Skeletal muscle tissue (tissue), 4 donors: ENCODE results near the gene RFXANK. TPM values are rescaled to one million over a fixed set of nuclear protein-coding genes. Genes with fewer than 3 reads are reported as not detected.

ENCODE experiments used
- H3K27ac ChIP-seq: one replicate; pipeline ENCODE4 v1.7.0; 2013; ENCODE audit warnings: mild to moderate bottlenecking, low read depth, low read length, inconsistent platforms
- H3K27me3 ChIP-seq, 3 donors: one replicate each; pipeline ENCODE4 v1.7.0; 2013; ENCODE audit warnings: low read length in 3 of 3; ENCODE audit not compliant: control insufficient read depth in 3 of 3, insufficient read depth in 3 of 3
- H3K36me3 ChIP-seq, 3 donors: one replicate each; pipeline ENCODE4 v1.7.0; 2013; ENCODE audit warnings: low read length in 3 of 3; ENCODE audit not compliant: control insufficient read depth in 3 of 3, insufficient read depth in 3 of 3
- H3K4me1 ChIP-seq, 3 donors: one replicate each; pipeline ENCODE4 v1.7.0; 2013; ENCODE audit warnings: low read length in 3 of 3, mild to moderate bottlenecking in 3 of 3; ENCODE audit not compliant: control insufficient read depth in 3 of 3, insufficient read depth in 3 of 3
- H3K4me3 ChIP-seq, 3 donors: one replicate each; pipeline ENCODE4 v1.7.0; 2013; ENCODE audit warnings: low read length in 3 of 3
- H3K9ac ChIP-seq, 3 donors: one replicate each; pipeline ENCODE4 v1.7.0; 2013; ENCODE audit warnings: low read length in 3 of 3, mild to moderate bottlenecking in 3 of 3, moderate library complexity in 2 of 3, low read depth in 1 of 3
- H3K9me3 ChIP-seq, 3 donors: one replicate each; pipeline ENCODE4 v1.7.0; 2013; ENCODE audit warnings: low read length in 3 of 3; ENCODE audit not compliant: control insufficient read depth in 3 of 3
- total RNA-seq: library from RNA; depleted of rRNA; stranded (reverse); fragments of >200 nt; gene quantifications from one replicate; pipeline ENCODE4 v1.2.3, GENCODE V29; 2014
- donor health status: Osteomylitis.

RFXANK gene
- total RNA-seq, 1 donor from 2014 or later, result 56.9 TPM

DNA sequence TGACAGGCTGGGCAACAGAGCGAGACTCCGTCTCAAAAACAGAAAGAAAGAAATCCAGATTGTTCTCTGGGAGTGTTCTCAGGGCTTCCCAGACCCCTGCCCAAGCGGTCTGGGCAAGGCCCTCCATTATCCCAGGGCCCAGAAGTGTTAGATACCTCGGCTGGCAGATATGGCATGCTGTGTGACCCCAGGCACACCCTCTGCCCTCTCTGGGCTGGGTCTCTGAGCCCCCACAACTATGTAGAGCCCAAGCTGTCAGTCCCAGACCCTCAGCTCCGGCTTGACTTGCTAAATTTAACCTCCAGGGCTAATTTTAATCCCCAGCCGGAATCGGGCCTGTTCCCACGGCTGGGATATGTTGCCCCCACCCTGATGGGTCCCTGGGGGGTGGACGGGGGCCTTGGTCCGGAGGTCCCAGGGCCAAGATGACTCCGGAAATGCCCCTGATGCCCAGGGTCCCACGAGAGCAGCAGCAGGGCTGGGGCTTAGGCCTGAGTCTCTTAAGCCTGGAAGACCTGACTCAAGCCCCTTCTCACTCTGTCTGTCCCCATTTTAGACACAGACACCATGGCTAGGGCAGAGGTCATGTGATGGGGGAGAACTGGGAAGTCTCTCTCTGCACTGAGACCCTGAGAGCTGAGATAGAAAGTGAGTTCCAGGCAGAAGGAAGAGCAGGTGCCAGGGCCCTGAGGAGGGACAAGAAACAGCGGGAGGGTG is 39.2 kb upstream of the RFXANK start:
- Histone ChIP-seq H3K9me3 (peaks cover 0 to 2% (median 0%) of the 10 kb centered on the region in 3 donors), H3K4me3 (no peak overlapping the region), H3K4me1 (no peaks in the 10 kb centered on the region), H3K27me3 (no peaks in the 10 kb centered on the region), H3K9ac (no peak overlapping the region), H3K27ac (no peak overlapping the region), H3K36me3 (peaks cover 0 to 7% (median 0%) of the 10 kb centered on the region in 3 donors)

DNA sequence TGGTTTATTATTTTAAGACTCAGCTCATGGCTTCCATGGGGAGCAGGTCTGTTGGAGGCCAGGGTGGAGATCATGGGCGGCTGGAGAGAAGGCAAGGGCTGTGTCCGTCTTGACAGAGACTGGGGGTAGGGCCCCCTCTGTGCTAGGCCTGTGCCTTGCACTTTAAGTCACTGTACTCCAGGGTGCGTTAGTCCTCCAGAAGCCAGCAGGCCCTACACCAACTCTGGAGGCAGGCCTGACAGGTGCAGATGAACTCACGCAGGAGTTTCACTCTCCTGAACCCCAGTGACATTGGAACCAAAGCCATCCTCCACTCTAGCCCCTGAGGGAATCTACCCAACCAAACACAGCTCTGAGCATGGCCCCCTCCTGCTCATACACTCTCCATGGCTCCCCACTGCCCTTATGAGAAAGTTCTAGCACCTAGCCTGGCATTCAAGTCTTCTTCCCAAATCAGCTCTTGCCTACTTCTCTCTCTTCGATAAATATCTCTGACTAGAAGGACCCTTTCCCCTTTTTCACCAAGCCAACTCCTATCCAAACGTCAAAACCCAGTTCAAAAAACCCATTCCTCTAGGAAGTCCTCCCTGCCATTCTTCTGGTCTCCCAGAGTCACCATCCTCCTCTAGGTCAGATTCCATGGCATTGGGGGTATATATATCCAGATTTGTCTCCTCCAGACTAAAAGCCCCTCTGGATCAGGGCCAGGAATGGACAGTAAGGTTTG is 37.1 kb upstream of the RFXANK start:
- Histone ChIP-seq H3K27me3 (no peaks in the 10 kb centered on the region), H3K27ac (no peak overlapping the region), H3K36me3 (no peaks in the 10 kb centered on the region), H3K9ac (no peak overlapping the region), H3K4me1 (no peaks in the 10 kb centered on the region), H3K9me3 (peaks cover 0 to 2% (median 0%) of the 10 kb centered on the region in 3 donors), H3K4me3 (no peak overlapping the region)

DNA sequence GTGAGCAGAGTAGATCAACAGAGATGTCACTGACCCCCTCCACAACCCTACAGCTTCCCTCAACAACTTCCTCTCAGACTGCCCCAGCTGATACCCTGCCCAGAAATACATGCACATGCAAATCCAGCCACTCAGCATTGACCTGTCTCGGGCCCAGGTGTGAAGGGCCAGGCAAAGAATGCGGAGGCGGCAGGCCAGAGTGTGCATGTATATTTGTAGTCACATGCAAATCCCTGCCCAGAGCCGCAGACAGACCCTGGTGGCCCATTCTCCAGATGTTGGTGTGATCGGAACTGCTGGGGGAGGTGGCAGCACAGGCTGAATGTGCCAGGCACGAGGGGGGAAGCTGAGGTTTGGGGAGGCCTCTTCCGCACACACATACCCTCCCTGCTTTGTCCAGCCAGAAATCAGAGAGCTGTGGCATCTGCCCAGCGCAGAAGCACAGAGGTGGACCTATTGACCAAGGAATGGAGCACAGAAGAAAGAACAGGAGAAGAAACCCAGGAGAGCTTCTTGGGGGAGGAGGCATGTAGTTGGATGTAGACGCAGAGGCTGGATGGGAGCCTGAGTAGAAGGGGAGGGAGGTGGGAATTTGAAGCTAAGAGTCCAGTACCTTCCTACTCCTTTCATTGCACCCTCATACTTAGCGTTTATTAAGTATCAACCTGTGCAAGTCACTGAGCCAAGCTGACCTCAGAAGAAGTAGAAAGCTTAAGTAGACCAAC is 36.4 kb upstream of the RFXANK start:
- no peak overlapping the region for H3K27ac ChIP-seq
- no peak overlapping the region for H3K4me3 ChIP-seq
- H3K9me3 ChIP-seq, result peaks cover 0 to 2% (median 0%) of the 10 kb centered on the region in 3 donors
- no peaks in the 10 kb centered on the region for H3K4me1 ChIP-seq
- no peak overlapping the region for H3K9ac ChIP-seq
- no peaks in the 10 kb centered on the region for H3K36me3 ChIP-seq
- no peaks in the 10 kb centered on the region for H3K27me3 ChIP-seq

DNA sequence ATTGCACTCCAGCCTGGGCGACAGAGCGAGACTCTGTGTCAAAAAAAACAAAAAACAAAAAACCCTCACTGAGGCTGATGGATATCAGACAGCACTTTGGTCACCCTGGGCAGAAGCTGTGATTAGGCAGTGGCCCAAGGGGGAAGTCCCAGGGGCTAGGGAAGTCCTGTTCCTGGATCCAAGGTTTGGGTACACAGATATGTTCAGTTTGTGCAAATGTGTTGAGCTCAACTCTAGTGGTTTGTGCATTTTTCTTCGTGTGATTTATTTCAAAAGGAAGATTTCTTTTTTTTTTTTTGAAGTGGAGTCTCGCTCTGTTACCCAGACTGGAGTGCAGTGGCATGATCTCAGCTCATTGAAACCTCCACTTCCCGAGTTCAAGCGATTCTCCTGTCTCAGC is 34.2 kb upstream of the RFXANK start:
- Histone ChIP-seq H3K27me3 (no peaks in the 10 kb centered on the region), H3K4me1 (no peaks in the 10 kb centered on the region), H3K9ac (no peak overlapping the region), H3K36me3 (no peaks in the 10 kb centered on the region), H3K4me3 (no peak overlapping the region), H3K27ac (no peak overlapping the region), H3K9me3 (peaks cover 0 to 2% (median 0%) of the 10 kb centered on the region in 3 donors)

DNA sequence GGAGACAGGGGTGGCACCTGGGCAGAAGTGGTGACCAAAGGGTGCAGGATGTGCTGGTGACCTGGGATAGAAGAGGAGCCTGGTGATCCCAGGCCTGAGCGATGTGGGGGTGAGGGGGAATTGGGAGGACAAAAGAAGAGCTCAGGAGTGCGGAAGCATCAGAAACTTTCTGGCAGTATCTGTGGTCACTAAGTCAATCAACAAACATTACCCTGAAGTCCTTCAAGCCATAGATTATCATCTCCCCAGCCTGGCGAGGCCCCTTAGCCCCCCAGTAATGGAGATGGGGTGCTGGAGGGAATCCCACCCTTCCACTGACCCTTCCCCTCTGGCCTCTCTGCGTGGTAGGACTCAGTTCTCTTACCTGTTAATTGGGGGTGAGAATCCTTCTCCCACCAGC is 32.5 kb upstream of the RFXANK start:
- no peak overlapping the region for H3K9ac ChIP-seq
- no peaks in the 10 kb centered on the region for H3K27me3 ChIP-seq
- no peak overlapping the region for H3K27ac ChIP-seq
- peaks cover 0 to 2% (median 0%) of the 10 kb centered on the region in 3 donors for H3K9me3 ChIP-seq
- H3K36me3 ChIP-seq, result no peaks in the 10 kb centered on the region
- no peaks in the 10 kb centered on the region for H3K4me1 ChIP-seq
- H3K4me3 ChIP-seq, result no peak overlapping the region

DNA sequence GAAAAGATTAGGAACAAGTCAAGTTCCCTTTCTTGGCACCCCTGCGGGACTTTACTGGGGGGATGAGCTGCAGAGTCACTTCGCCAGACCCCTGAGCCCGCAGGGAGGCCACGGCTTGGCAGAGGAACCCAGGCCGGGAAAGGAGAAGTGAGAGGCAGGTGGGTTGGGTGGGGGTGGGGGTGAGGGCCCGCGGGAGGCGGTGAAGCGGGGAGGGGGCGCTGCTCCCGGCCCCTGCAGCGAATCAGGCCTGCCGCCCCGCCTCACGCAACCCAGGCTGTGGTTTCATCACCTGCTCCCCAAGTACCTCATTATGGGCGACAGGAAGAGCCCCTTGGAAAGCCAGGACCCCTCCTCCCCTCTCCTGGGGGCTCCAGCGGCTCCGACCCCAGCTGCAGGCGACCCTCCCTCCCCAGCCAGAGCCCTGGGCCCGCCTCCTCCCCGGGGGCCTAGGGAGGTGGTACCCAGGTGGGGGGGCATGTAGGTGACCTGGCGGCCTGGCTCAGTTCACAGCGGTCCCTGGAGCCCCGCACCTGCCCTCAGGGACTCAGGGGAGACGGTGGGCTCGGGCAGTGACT is 31.5 kb upstream of the RFXANK start:
- Histone ChIP-seq H3K9ac (no peak overlapping the region), H3K4me3 (no peak overlapping the region), H3K27me3 (no peaks in the 10 kb centered on the region), H3K27ac (no peak overlapping the region), H3K9me3 (peaks cover 0 to 2% (median 0%) of the 10 kb centered on the region in 3 donors), H3K4me1 (no peaks in the 10 kb centered on the region), H3K36me3 (no peaks in the 10 kb centered on the region)

DNA sequence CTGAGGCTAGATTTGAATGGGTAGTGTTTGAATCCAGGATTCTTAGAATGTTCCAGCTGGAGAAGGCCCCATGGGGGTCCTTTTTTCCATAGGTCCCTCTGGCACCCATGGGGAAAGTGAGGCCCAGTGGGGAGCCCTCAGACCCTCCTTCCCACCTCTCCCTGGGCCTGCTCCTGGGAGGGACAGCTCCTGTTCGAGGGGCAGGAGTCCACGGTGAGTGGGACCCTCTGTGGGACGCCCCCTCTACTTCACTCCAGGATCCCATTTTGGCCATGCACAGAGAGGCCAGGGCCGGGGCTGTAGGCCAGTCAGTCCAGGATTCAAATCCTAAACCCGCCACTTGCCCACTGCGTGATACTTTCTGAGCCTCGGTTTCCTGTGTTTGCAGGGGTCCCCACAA is 29.6 kb upstream of the RFXANK start:
- no peak overlapping the region for H3K27ac ChIP-seq
- H3K27me3 ChIP-seq, result no peaks in the 10 kb centered on the region
- no peaks in the 10 kb centered on the region for H3K4me1 ChIP-seq
- H3K36me3 ChIP-seq, result no peaks in the 10 kb centered on the region
- no peak overlapping the region for H3K4me3 ChIP-seq
- no peaks in the 10 kb centered on the region for H3K9me3 ChIP-seq
- no peak overlapping the region for H3K9ac ChIP-seq

DNA sequence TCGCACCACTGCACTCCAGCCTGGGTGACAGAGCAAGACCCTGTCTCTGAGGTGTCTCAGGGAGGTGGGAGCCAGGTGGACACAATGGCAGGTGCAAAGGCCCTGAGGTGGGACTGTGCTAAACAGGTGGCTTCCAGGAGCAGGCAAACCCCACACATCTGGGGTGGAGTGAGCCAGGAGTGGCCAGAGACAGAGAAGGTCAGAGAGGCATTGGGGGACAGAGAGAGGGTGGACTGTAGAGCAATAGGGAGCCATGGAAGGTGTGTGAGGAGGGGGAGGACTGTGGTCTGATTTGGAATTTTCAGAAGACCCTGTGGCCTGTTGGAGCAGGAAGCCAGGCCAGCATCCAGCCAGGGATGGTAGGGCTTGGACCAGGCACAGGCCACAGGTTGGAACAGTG is 26.7 kb upstream of the RFXANK start:
- peaks cover 6 to 10% (median 7%) of the 10 kb centered on the region in 3 donors for H3K4me1 ChIP-seq
- no peak overlapping the region for H3K27ac ChIP-seq
- no peaks in the 10 kb centered on the region for H3K27me3 ChIP-seq
- peaks cover 0 to 3% (median 0%) of the 10 kb centered on the region in 3 donors for H3K36me3 ChIP-seq
- H3K9ac ChIP-seq, result no peak overlapping the region
- H3K9me3 ChIP-seq, result no peaks in the 10 kb centered on the region
- H3K4me3 ChIP-seq, result no peak overlapping the region

DNA sequence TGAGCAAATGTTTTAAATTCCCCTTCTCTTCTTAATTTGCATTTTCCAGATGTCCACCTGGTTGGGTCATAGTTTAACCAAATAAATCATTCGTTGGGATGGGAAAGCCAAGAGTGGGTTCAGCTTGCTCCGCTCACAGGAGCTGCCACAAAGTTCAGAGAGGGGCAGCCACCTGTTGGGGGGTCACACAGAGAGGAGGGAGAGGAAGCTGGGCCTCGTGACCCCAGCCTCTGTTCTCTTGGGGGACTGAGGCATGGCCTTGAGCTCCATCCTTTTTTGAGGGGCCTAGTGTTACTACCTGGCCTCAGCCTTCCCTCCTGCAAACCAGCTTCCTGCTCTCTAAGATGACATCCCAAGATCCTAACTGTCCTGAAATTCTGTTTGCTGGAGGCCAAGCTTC is 24.4 kb upstream of the RFXANK start:
- Histone ChIP-seq H3K9ac (no peak overlapping the region), H3K9me3 (no peaks in the 10 kb centered on the region), H3K27me3 (no peaks in the 10 kb centered on the region), H3K4me3 (no peak overlapping the region), H3K36me3 (peaks cover 0 to 3% (median 0%) of the 10 kb centered on the region in 3 donors), H3K27ac (no peak overlapping the region), H3K4me1 (peaks cover 20 to 28% (median 22%) of the 10 kb centered on the region in 3 donors)
